ENCODE results near the gene PARD3B.

DNA sequence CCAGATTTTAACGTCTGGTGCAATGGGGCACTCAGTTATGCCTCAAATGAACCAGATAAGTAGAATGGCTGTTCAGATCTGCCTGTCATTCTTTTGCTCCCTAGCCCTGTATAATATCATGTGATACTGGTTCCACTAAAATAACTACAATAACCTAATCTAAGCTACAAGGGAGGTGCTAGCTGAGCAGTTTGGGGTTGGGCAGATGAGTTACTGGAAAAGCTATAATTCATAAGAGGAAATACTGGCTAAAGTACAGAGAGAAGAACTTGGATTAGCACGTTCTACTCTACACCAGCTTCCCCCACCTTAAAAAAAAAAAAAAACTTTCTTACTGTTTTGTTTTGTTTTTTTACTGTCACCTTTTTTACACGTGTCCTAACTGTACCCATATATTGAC is 953.7 kb downstream of the PARD3B start:
- TF ChIP-seq, protein P1, sequence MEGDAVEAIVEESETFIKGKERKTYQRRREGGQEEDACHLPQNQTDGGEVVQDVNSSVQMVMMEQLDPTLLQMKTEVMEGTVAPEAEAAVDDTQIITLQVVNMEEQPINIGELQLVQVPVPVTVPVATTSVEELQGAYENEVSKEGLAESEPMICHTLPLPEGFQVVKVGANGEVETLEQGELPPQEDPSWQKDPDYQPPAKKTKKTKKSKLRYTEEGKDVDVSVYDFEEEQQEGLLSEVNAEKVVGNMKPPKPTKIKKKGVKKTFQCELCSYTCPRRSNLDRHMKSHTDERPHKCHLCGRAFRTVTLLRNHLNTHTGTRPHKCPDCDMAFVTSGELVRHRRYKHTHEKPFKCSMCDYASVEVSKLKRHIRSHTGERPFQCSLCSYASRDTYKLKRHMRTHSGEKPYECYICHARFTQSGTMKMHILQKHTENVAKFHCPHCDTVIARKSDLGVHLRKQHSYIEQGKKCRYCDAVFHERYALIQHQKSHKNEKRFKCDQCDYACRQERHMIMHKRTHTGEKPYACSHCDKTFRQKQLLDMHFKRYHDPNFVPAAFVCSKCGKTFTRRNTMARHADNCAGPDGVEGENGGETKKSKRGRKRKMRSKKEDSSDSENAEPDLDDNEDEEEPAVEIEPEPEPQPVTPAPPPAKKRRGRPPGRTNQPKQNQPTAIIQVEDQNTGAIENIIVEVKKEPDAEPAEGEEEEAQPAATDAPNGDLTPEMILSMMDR (conservative IDR thresholded peaks at IDR 0.05; ENCODE audit: low read depth, low read length), result no peak
- TF ChIP-seq EZH2 (IDR thresholded peaks at IDR 0.05; ENCODE audit: borderline replicate concordance, low read depth, low read length, poor library complexity, severe bottlenecking), result no peak

All from A673 (cell line).